Endothelial cell of umbilical vein (primary cell): ENCODE measurements around the gene SEC11C. TPM values are rescaled to one million over a fixed set of nuclear protein-coding genes. Genes with fewer than 3 reads are reported as not detected.

ENCODE experiments used
- BruUV-seq: library from RNA; stranded (reverse); fragments of 400-500 nt; replicated peaks from 2 replicates; lab custom pipeline; 2021; lab: Mats Ljungman, UMichigan
- CTCF ChIA-PET: fragments of 300-600, 350-600 bp; sonication (Branson Sonifier 250); formaldehyde crosslinking; loops from one replicate; lab custom pipeline; 2021; ENCODE audit warnings: antibody characterized with exemption, inconsistent platforms; lab: Charles Lee
- POLR2A ChIA-PET: fragments of 300-600, 350-600 bp; sonication (Branson Sonifier 250); formaldehyde crosslinking; loops from one replicate; lab custom pipeline; 2021; ENCODE audit warnings: antibody characterized with exemption, inconsistent platforms; lab: Charles Lee
- DNase-seq: peaks from one replicate; pipeline ENCODE4 v3.0.0-alpha.2; 2011; ENCODE audit warnings: low read depth, low spot score
- FAIRE-seq: peaks from 2 replicates; lab custom pipeline; 2011; peaks lifted over from hg19 to GRCh38; lab: Jason Lieb, UNC
- H2AFZ ChIP-seq: 2 replicates; pipeline ENCODE4 v1.6.0; 2012; ENCODE audit warnings: low read depth, low read length, control low read depth, inconsistent platforms
- H3K27ac ChIP-seq: 2 replicates; pipeline ENCODE4 v1.5.1; 2011; ENCODE audit warnings: low read depth, mild to moderate bottlenecking, control low read depth, low read length, moderate library complexity; ENCODE audit not compliant: insufficient read depth
- H3K27me3 ChIP-seq, 2 experiments: 2 replicates each; pipeline versions ENCODE4 v1.6.0 to v1.6.1; 2011; ENCODE audit warnings: low read length in 2 of 2, mixed read lengths in 1 of 2; ENCODE audit not compliant: control insufficient read depth in 2 of 2, insufficient read depth in 2 of 2
- H3K36me3 ChIP-seq, 2 experiments: 2 replicates in 1 of 2; 3 replicates in 1 of 2; pipeline ENCODE4 v1.5.1; 2011; ENCODE audit warnings: low read length in 2 of 2, mild to moderate bottlenecking in 1 of 2, moderate library complexity in 1 of 2; ENCODE audit not compliant: control insufficient read depth in 2 of 2, insufficient read depth in 2 of 2; ENCODE audit errors: extremely low read depth in 1 of 2
- H3K4me1 ChIP-seq: 3 replicates; pipeline ENCODE4 v1.5.1; 2011; ENCODE audit warnings: mild to moderate bottlenecking, low read length; ENCODE audit not compliant: control insufficient read depth, insufficient read depth; ENCODE audit errors: extremely low read depth
- H3K4me2 ChIP-seq: 2 replicates; pipeline ENCODE4 v1.6.1; 2011; ENCODE audit warnings: low read length, control low read depth, mixed read lengths; ENCODE audit not compliant: insufficient read depth
- H3K4me3 ChIP-seq, 3 experiments: fragments of 200-600 bp in 1 of 3; sonication (generic), shearing (Covaris generic) in 1 of 3; replicated peaks in 1 of 3; 2 replicates each; pipeline ENCODE4 v1.5.1; 2011 to 2016; ENCODE audit warnings: control low read depth in 3 of 3, low read length in 3 of 3, mild to moderate bottlenecking in 2 of 3, inconsistent platforms in 1 of 3, low read depth in 1 of 3, moderate library complexity in 1 of 3; ENCODE audit not compliant: insufficient read depth in 1 of 3
- H3K79me2 ChIP-seq: 2 replicates; pipeline ENCODE4 v1.6.0; 2012; ENCODE audit warnings: low read length, inconsistent platforms; ENCODE audit not compliant: control insufficient read depth, insufficient read depth
- H3K9ac ChIP-seq: replicated peaks from 2 replicates; pipeline ENCODE3; 2011; ENCODE audit warnings: low read length, control low read depth; ENCODE audit not compliant: insufficient read depth; ENCODE audit errors: extremely low read depth
- H3K9me1 ChIP-seq: replicated peaks from 3 replicates; pipeline ENCODE4 v1.6.0; 2011; ENCODE audit warnings: mild to moderate bottlenecking, low read length; ENCODE audit not compliant: control insufficient read depth, insufficient read depth; ENCODE audit errors: extremely low read depth
- H3K9me3 ChIP-seq: replicated peaks from 2 replicates; pipeline ENCODE4 v1.5.1; 2012; ENCODE audit warnings: low read length, inconsistent platforms; ENCODE audit not compliant: control insufficient read depth, insufficient read depth
- H4K20me1 ChIP-seq: replicated peaks from 2 replicates; pipeline ENCODE3; 2011; ENCODE audit warnings: mild to moderate bottlenecking, low read length; ENCODE audit not compliant: control insufficient read depth, insufficient read depth; ENCODE audit errors: extremely low read depth
- EZH2 ChIP-seq: IDR thresholded peaks from 2 replicates; pipeline ENCODE4 v1.6.1; 2012; ENCODE audit warnings: borderline replicate concordance, low read depth, mild to moderate bottlenecking, moderate library complexity, low read length, inconsistent platforms; ENCODE audit not compliant: severe bottlenecking
- FOS ChIP-seq: IDR thresholded peaks from 2 replicates; pipeline ENCODE4 v1.6.1; 2011; ENCODE audit warnings: mild to moderate bottlenecking, low read length, moderate library complexity, borderline replicate concordance; ENCODE audit not compliant: insufficient read depth
- GATA2 ChIP-seq: IDR thresholded peaks from 2 replicates; pipeline ENCODE4 v1.7.0; 2011; ENCODE audit warnings: low read depth, mild to moderate bottlenecking, moderate library complexity, mixed read lengths, low read length; ENCODE audit not compliant: insufficient read length, insufficient read depth
- JUN ChIP-seq: IDR thresholded peaks from 2 replicates; pipeline ENCODE4 v1.6.1; 2011; ENCODE audit warnings: borderline replicate concordance, low read depth; ENCODE audit not compliant: insufficient read length, insufficient read depth
- MYC ChIP-seq: IDR thresholded peaks from one replicate; pipeline ENCODE4 v1.6.1; 2011; ENCODE audit warnings: mild to moderate bottlenecking, low read depth, low read length
- POLR2A ChIP-seq: IDR thresholded peaks from 2 replicates; pipeline ENCODE4 v1.6.1; 2012; ENCODE audit warnings: low read depth, mild to moderate bottlenecking, control low read depth, low read length
- POLR2AphosphoS5 ChIP-seq: IDR thresholded peaks from 2 replicates; pipeline ENCODE4 v1.6.1; 2012; ENCODE audit warnings: low read depth, mild to moderate bottlenecking, control low read depth, low read length, moderate library complexity; ENCODE audit not compliant: insufficient read depth
- dilution Hi-C: fragments of 300-500 bp; cut with MboI; formaldehyde crosslinking; loops from one replicate; pipeline ENCODE4 v1.15.0; 2019; ENCODE audit warnings: low sequenced_read_pairs; ENCODE audit not compliant: extremely low pct_ligation_motif_present
- intact Hi-C: fragments of 100-400 bp; cut with micrococcal nuclease; formaldehyde crosslinking; loops from one replicate; pipeline ENCODE4 v1.10.0; 2022
- polyA plus RNA-seq, 4 experiments: library from polyadenylated mRNA; depleted of rRNA in 3 of 4; stranded (reverse) in 3 of 4; unstranded in 1 of 4; fragments of >200 nt; gene quantifications; 2 replicates each; pipeline versions ENCODE4 v1.2.1 to v1.2.3, GENCODE V29; 2011 to 2012; ENCODE audit warnings: missing spikeins in 1 of 4
- total RNA-seq: library from RNA; stranded (reverse); gene quantifications from 2 replicates; pipeline ENCODE4 v1.2.3, GENCODE V29; 2021
- TF ChIP-seq, protein P1 (sequence below), 2 donors: IDR thresholded peaks; 1 replicate in 1 of 2; 2 replicates in 1 of 2; pipeline ENCODE4 v1.5.1; 2011; ENCODE audit warnings: low read length in 2 of 2, mild to moderate bottlenecking in 2 of 2, moderate library complexity in 2 of 2, control low read depth in 1 of 2, inconsistent platforms in 1 of 2, low read depth in 1 of 2; ENCODE audit not compliant: insufficient read depth in 1 of 2; ENCODE audit errors: extremely low read depth in 1 of 2
- TF ChIP-seq, protein P2 (sequence below): IDR thresholded peaks from 2 replicates; pipeline ENCODE4 v1.6.1; 2011; ENCODE audit not compliant: insufficient read depth, insufficient read length

SEC11C gene
- total and polyA plus RNA-seq, 2 donors (not counting 3 experiments of a cell fraction or from before 2014, with no cell fraction given), result 16.3 to 29.8 TPM

DNA sequence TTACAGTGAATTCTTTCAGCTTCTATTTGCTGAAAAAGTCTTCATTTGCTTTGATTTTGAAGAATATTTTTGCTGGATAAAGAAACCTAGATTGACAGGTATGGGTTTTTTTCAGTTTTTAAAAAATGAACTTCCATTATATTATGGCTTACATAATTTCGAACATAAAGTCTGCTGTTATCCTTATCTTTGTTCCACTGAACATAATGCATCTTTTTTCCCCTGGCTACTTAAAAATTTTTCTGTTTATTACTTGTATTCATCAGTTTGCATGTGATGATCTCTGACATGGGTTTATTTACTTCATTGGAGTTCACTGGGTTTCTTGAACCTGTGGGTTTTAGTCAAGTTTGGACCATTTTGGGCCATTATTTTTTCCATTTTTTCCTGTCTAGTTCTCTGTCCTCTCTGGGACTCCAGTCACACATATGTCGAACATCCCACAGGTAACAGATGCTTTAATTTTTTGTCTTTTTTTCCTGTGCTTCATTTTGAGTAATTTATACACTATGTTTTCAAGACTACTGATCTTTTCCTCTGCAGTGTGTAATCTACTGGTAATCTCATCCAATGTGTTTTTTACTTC lies 33.1 kb downstream of the SEC11C start:
- Histone ChIP-seq H3K4me2 (no peak overlapping the region), H3K9me3 (no peaks in the 10 kb centered on the region), H3K27ac (no peak overlapping the region), H2AFZ (no peak overlapping the region), H3K27me3 (no peaks in the 10 kb centered on the region), H4K20me1 (no peaks in the 10 kb centered on the region), H3K9me1 (no peaks in the 10 kb centered on the region), H3K4me1 (no peaks in the 10 kb centered on the region), H3K4me3 (no peak overlapping the region), H3K36me3 (no peaks in the 10 kb centered on the region), H3K9ac (no peak overlapping the region), H3K79me2 (no peaks in the 10 kb centered on the region)
- DNase-seq, result no peak
- no TSS peak for BruUV-seq
- POLR2A ChIA-PET, result no interaction called here
- FAIRE-seq, result no peak
- TF ChIP-seq, protein P1, sequence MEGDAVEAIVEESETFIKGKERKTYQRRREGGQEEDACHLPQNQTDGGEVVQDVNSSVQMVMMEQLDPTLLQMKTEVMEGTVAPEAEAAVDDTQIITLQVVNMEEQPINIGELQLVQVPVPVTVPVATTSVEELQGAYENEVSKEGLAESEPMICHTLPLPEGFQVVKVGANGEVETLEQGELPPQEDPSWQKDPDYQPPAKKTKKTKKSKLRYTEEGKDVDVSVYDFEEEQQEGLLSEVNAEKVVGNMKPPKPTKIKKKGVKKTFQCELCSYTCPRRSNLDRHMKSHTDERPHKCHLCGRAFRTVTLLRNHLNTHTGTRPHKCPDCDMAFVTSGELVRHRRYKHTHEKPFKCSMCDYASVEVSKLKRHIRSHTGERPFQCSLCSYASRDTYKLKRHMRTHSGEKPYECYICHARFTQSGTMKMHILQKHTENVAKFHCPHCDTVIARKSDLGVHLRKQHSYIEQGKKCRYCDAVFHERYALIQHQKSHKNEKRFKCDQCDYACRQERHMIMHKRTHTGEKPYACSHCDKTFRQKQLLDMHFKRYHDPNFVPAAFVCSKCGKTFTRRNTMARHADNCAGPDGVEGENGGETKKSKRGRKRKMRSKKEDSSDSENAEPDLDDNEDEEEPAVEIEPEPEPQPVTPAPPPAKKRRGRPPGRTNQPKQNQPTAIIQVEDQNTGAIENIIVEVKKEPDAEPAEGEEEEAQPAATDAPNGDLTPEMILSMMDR (IDR thresholded peaks at IDR 0.05; ENCODE audit: extremely low read depth in 1 of 2, insufficient read depth in 1 of 2, low read depth in 1 of 2, low read length in 2 of 2), result no peak
- CTCF ChIA-PET, result no interaction called here
- dilution Hi-C loops, result no loop called here
- intact Hi-C loops, result no loop called here

DNA sequence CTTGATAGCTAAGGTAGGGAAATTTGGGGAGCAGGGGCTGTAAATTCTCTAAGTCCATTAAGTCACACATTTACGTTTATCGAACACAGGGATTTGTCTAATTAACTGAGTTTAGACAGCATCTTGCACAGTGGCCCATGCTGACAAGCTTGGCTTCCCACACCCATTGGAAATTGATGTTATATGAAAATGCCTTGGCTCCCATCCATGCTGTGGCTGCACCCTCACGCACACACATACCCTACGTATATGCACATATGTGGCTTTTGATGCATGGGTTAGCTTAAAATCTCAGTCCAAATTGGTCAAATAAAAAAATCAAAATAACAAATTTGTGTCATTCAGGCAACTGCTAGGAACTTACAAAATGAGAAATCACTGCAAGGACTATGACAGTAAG lies 37.8 kb downstream of the SEC11C start:
- FAIRE-seq, result no peak
- intact Hi-C loops (no loop called here), dilution Hi-C loops (no loop called here)
- no peak overlapping the region for H3K9ac ChIP-seq
- no peaks in the 10 kb centered on the region for H3K9me1 ChIP-seq
- no peak for DNase-seq
- no peaks in the 10 kb centered on the region for H3K79me2 ChIP-seq
- no peak overlapping the region for H3K4me2 ChIP-seq
- no peaks in the 10 kb centered on the region for H3K9me3 ChIP-seq
- TF ChIP-seq FOS, result no peak
- TF ChIP-seq POLR2A, result no peak
- TF ChIP-seq POLR2AphosphoS5, result no peak
- TF ChIP-seq JUN, result no peak
- TF ChIP-seq, protein P2, sequence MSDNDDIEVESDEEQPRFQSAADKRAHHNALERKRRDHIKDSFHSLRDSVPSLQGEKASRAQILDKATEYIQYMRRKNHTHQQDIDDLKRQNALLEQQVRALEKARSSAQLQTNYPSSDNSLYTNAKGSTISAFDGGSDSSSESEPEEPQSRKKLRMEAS, result no peak
- no peak for TF ChIP-seq GATA2
- no peak for TF ChIP-seq MYC
- TF ChIP-seq EZH2, result no peak
- TF ChIP-seq, protein P1 (IDR thresholded peaks at IDR 0.05; ENCODE audit: extremely low read depth in 1 of 2, insufficient read depth in 1 of 2, low read depth in 1 of 2, low read length in 2 of 2), result no peak
- ChIA-PET POLR2A (no interaction called here), CTCF (interaction anchor here (1.6 kb wide), 1 partner anchor 92 kb away, joined by 4 read pairs; no protein-coding TSS in a partner anchor)
- no peaks in the 10 kb centered on the region for H4K20me1 ChIP-seq
- no TSS peak for BruUV-seq
- H3K27me3 ChIP-seq, result no peaks in the 10 kb centered on the region
- H3K4me3 ChIP-seq, result no peak overlapping the region
- H3K4me1 ChIP-seq, result no peaks in the 10 kb centered on the region
- H3K27ac ChIP-seq, result no peak overlapping the region
- H3K36me3 ChIP-seq, result no peaks in the 10 kb centered on the region
- no peak overlapping the region for H2AFZ ChIP-seq
